K562 (cell line): ENCODE results near the gene EGFL7. TPM values are rescaled to one million over a fixed set of nuclear protein-coding genes. Genes with fewer than 3 reads are reported as not detected.
A peak's percentile ranks its signal among the peaks of the same experiment; 100 is the strongest.

ENCODE experiments used
- ARNT ChIP-seq, 2 experiments: fragments of 450-650 bp; IDR thresholded peaks; 2 replicates each; pipeline ENCODE4 v1.6.1; 2016; ENCODE audit warnings: mild to moderate bottlenecking in 1 of 2
- MBD1 ChIP-seq: fragments of 250-450 bp; sonication (Bioruptor Pico); IDR thresholded peaks from 2 replicates; pipeline ENCODE4 v1.8.0; 2022; ENCODE audit warnings: inconsistent platforms
- NR4A1 ChIP-seq, 2 experiments: fragments of 250-450 bp in 1 of 2; fragments of 450-650 bp in 1 of 2; sonication (Bioruptor Pico) in 1 of 2; IDR thresholded peaks; 2 replicates each; pipeline versions ENCODE4 v1.4.0 to v1.6.1; 2016 to 2020; ENCODE audit warnings: mild to moderate bottlenecking in 2 of 2, missing compliant biosample characterization in 1 of 2, missing genetic modification characterization in 1 of 2, moderate library complexity in 1 of 2
- SOX6 ChIP-seq: fragments of 450-650 bp; IDR thresholded peaks from 2 replicates; pipeline ENCODE4 v1.6.1; 2014; ENCODE audit warnings: mild to moderate bottlenecking
- SPI1 ChIP-seq: IDR thresholded peaks from 2 replicates; pipeline ENCODE4 v1.6.1; 2011; ENCODE audit warnings: low read depth, low read length, control low read depth, borderline replicate concordance
- USF2 ChIP-seq: sonication (generic); formaldehyde crosslinking; IDR thresholded peaks from 2 replicates; pipeline ENCODE4 v1.5.0; 2020; ENCODE audit warnings: missing genetic modification reagents
- VEZF1 ChIP-seq: fragments of 200-800 bp; sonication (Bioruptor generic); IDR thresholded peaks from 2 replicates; pipeline ENCODE4 v1.6.1; 2017; ENCODE audit warnings: missing genetic modification characterization, missing compliant biosample characterization
- ZBTB2 ChIP-seq: fragments of 450-650 bp; IDR thresholded peaks from 2 replicates; pipeline ENCODE4 v1.6.1; 2016; ENCODE audit warnings: antibody characterized with exemption
- polyA plus RNA-seq, 8 experiments: library from polyadenylated mRNA; depleted of rRNA in 4 of 8; stranded (reverse) in 5 of 8; unstranded in 3 of 8; fragments of >200 nt; fragmentation: Nextera tagmentation in 2 of 8; fragmentation: Illumina TruSeq in 1 of 8; extraction: Ambion mirVana in 2 of 8; extraction: Trizol in 1 of 8; gene quantifications; 2 replicates each; pipeline versions ENCODE4 v1.2.1 to v1.2.3, GENCODE V29; 2011 to 2014; ENCODE audit warnings: inconsistent platforms in 1 of 8, missing spikeins in 1 of 8
- total RNA-seq, 7 experiments: library from RNA; depleted of rRNA in 6 of 7; stranded (reverse); fragments of >200 nt in 6 of 7; fragmentation: Illumina TruSeq in 2 of 7; extraction: Trizol in 2 of 7; gene quantifications; 2 replicates each; pipeline versions ENCODE4 v1.2.1 to v1.2.3, GENCODE V29; 2011 to 2021; ENCODE audit warnings: low replicate concordance in 1 of 7

EGFL7 gene
- total and polyA plus RNA-seq, 9 of the 15 experiments (the other 6 are each of a cell fraction or from before 2014, with no cell fraction given) = 1.5 to 286 (median 55.5) TPM

GRCh38 chr9:136655536-136656182, 7.1 kb upstream of the EGFL7 start (continued):
- TF ChIP-seq NR4A1 (CRISPR knock-in tag; IDR thresholded peaks at IDR 0.05) (no peak), NR4A1 (tag; IDR thresholded peaks at IDR 0.05) (no peak), USF2 (CRISPR knock-in tag) (no peak), ZBTB2 (no peak), ARNT (IDR thresholded peaks at IDR 0.05) (no peak), SPI1 (peak; percentile 94), SOX6 (0 out of 2 replicates have a peak, but pooled peaks have one; percentile 23), VEZF1 (CRISPR knock-in tag) (peak; percentile 28; the same call in 1 of the 2 replicates), MBD1 (CRISPR knock-in tag) (no peak)
